Esophagus squamous epithelium (tissue), 5 donors: Measurements from ENCODE around the gene DYRK1A. TPM values are rescaled to one million over a fixed set of nuclear protein-coding genes. Genes with fewer than 3 reads are reported as not detected.

Source experiments
- DNase-seq: peaks from one replicate; lab custom pipeline; 2025; lab: John Stamatoyannopoulos, UW
- H3K27ac ChIP-seq, 4 donors: fragments of 200-600 bp; sonication (generic); one replicate each; pipeline ENCODE4 v1.5.1; 2016 to 2019; ENCODE audit warnings: mild to moderate bottlenecking in 1 of 4
- H3K27me3 ChIP-seq, 4 donors: fragments of 200-600 bp; sonication (generic); 1 replicate in 3 of 4; 2 replicates in 1 of 4; pipeline versions ENCODE4 v1.5.1 to v1.6.0; 2017 to 2021; ENCODE audit warnings: antibody characterized with exemption in 1 of 4
- H3K36me3 ChIP-seq, 3 donors: fragments of 200-600 bp; sonication (generic); one replicate each; pipeline ENCODE4 v1.5.1; 2016 to 2019
- H3K4me1 ChIP-seq, 3 donors: fragments of 200-600 bp; sonication (generic); one replicate each; pipeline ENCODE4 v1.5.1; 2017 to 2019
- H3K4me3 ChIP-seq, 4 donors: fragments of 200-600 bp; sonication (generic); 1 replicate in 3 of 4; 2 replicates in 1 of 4; pipeline ENCODE4 v1.5.1; 2016 to 2019; ENCODE audit warnings: mild to moderate bottlenecking in 2 of 4, moderate library complexity in 1 of 4
- H3K9me3 ChIP-seq, 3 donors: fragments of 200-600 bp; sonication (generic); one replicate each; pipeline ENCODE4 v1.5.1; 2016 to 2019
- POLR2A ChIP-seq, 4 donors: fragments of 450-650 bp; IDR thresholded peaks; one replicate each; pipeline ENCODE4 v1.6.1; 2017; ENCODE audit warnings: antibody characterized with exemption in 4 of 4, mild to moderate bottlenecking in 4 of 4, moderate library complexity in 3 of 4
- WGBS, 2 donors: methylation state at CpG; one replicate each; pipeline ENCODE4 v1.1.5; 2018; 5-methylcytosine and 5-hydroxymethylcytosine counted together
- intact Hi-C: fragments of 100-400 bp; cut with DNase I; formaldehyde crosslinking; loops from one replicate; pipeline ENCODE4 v1.15.0; 2022
- total RNA-seq, 4 donors: library from RNA; depleted of rRNA; stranded (reverse); fragments of >200 nt; gene quantifications; one replicate each; pipeline ENCODE4 v1.1.0, GENCODE V29; 2016
- TF ChIP-seq, protein P1 (sequence below), 6 experiments: fragments of 450-650 bp in 4 of 6; fragments of 200-600 bp in 2 of 6; sonication (generic) in 2 of 6; IDR thresholded peaks; one replicate each; pipeline ENCODE4 v1.5.1; 2016 to 2019; ENCODE audit warnings: antibody characterized with exemption in 6 of 6, mild to moderate bottlenecking in 4 of 6, moderate library complexity in 4 of 6
- donor health status: DM: yes; HTN: yes; CAD: no.

DYRK1A gene
- total RNA-seq, 4 donors from 2014 or later, result 37.8 to 61.0 (median 45.4) TPM

GRCh38 chr21:37408464-37409193 is 42.1 kb downstream of the DYRK1A start:
- peaks cover 0 to 3% (median 0%) of the 10 kb centered on the region in 3 donors for H3K36me3 ChIP-seq

DNA sequence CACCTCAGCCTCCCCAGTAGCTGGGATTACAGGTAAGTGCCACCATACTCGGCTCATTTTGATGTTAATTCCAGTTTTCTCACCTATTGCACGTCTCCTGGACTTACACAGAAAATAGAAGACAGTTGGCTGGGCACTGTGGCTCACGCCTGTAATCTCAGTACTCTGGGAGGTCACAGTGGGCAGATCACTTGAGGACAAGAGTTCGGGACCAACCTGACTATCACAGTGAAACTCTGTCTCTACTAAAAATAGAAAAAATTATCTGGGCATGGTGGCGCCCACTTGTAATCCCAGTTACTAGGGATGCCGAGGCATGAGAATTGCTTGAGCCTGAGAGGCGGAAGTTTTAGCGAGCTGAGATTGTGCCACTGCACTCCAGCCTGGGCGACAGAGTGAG is 44.1 kb downstream of the DYRK1A start:
- Histone ChIP-seq H3K4me3 (no peak overlapping the region), H3K9me3 (no peaks in the 10 kb centered on the region), H3K4me1 (peaks cover 0 to 93% (median 34%) of the 10 kb centered on the region in 3 donors), H3K36me3 (peaks cover 0 to 3% (median 0%) of the 10 kb centered on the region in 3 donors), H3K27me3 (no peaks in the 10 kb centered on the region), H3K27ac (no peak overlapping the region)
- intact Hi-C loops, result no loop called here
- 85 to 97% methylated on average over 6 to 9 of the region's 9 CpGs for WGBS, 2 donors
- DNase-seq, result no peak
- TF ChIP-seq POLR2A (IDR thresholded peaks at IDR 0.05), result no peak
- TF ChIP-seq, protein P1, sequence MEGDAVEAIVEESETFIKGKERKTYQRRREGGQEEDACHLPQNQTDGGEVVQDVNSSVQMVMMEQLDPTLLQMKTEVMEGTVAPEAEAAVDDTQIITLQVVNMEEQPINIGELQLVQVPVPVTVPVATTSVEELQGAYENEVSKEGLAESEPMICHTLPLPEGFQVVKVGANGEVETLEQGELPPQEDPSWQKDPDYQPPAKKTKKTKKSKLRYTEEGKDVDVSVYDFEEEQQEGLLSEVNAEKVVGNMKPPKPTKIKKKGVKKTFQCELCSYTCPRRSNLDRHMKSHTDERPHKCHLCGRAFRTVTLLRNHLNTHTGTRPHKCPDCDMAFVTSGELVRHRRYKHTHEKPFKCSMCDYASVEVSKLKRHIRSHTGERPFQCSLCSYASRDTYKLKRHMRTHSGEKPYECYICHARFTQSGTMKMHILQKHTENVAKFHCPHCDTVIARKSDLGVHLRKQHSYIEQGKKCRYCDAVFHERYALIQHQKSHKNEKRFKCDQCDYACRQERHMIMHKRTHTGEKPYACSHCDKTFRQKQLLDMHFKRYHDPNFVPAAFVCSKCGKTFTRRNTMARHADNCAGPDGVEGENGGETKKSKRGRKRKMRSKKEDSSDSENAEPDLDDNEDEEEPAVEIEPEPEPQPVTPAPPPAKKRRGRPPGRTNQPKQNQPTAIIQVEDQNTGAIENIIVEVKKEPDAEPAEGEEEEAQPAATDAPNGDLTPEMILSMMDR (IDR thresholded peaks at IDR 0.05), result no peak

More at GRCh38 chr21:37408464-37409193, 42.1 kb downstream of the DYRK1A start:
- WGBS, 2 donors, result 88 to 95% methylated on average over 2 of the region's 2 CpGs
- no peak overlapping the region for H3K4me3 ChIP-seq
- no peak for TF ChIP-seq POLR2A (IDR thresholded peaks at IDR 0.05)
- TF ChIP-seq, protein P1 (IDR thresholded peaks at IDR 0.05), result no peak
- intact Hi-C loops, result no loop called here
- H3K27ac ChIP-seq, result no peak overlapping the region
- no peaks in the 10 kb centered on the region for H3K9me3 ChIP-seq
- DNase-seq, result no peak
- H3K27me3 ChIP-seq, result no peaks in the 10 kb centered on the region
- peaks cover 0 to 94% (median 39%) of the 10 kb centered on the region in 3 donors for H3K4me1 ChIP-seq

DNA sequence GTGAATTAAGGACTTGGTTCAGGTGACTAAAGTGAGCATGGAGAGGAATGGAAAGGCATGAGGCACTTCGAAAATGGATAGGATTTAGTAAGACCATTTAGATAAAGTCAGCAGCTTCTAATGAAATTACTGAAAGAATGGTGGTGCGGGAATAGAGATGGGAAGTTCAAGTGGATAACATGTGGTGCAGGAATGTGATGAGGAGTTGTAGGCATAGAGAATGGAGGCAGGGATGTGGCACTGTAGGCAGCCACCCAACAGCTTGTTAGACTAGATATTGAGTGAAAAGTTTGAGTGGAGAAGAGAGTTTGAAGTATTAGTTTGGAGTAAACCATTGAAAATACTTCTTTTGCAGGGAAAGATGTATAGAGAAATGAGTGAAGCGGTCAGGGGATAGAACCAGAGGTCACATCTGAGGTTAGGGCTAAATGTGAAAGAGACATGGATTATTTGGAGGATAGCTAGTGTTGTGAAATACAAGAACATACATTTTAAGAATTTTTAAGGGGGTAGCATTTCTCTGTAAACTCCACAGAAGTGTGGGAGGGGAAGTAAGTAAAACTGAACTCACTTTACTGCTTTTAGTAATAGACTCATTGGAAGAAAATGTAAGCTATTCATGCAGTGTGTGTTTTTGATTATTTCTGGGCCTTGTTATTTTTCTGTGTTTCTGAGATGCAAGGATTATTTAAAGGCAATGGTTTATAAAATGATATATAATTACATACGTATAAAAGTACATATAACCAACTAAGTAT is 46.2 kb downstream of the DYRK1A start:
- intact Hi-C loops, result no loop called here
- 73 to 78% methylated on average over 4 of the region's 4 CpGs for WGBS, 2 donors
- Histone ChIP-seq H3K27me3 (no peaks in the 10 kb centered on the region), H3K4me3 (no peak overlapping the region), H3K36me3 (peaks cover 0 to 3% (median 0%) of the 10 kb centered on the region in 3 donors), H3K27ac (no peak overlapping the region), H3K9me3 (no peaks in the 10 kb centered on the region), H3K4me1 (peaks cover 0 to 88% (median 23%) of the 10 kb centered on the region in 3 donors)
- TF ChIP-seq, protein P1 (IDR thresholded peaks at IDR 0.05), result no peak
- TF ChIP-seq POLR2A (IDR thresholded peaks at IDR 0.05), result no peak
- no peak for DNase-seq

GRCh38 chr21:37413553-37414291 is 47.1 kb downstream of the DYRK1A start:
- peaks cover 0 to 86% (median 14%) of the 10 kb centered on the region in 3 donors for H3K4me1 ChIP-seq
- 86 to 87% methylated on average over 5 of the region's 5 CpGs for WGBS, 2 donors

More at GRCh38 chr21:37413553-37414291, 47.1 kb downstream of the DYRK1A start:
- H3K27ac ChIP-seq, result no peak overlapping the region
- DNase-seq, result no peak
- intact Hi-C loops, result no loop called here
- H3K36me3 ChIP-seq, result peaks cover 0 to 3% (median 0%) of the 10 kb centered on the region in 3 donors
- no peak overlapping the region for H3K4me3 ChIP-seq
- TF ChIP-seq, protein P1 (IDR thresholded peaks at IDR 0.05), result no peak
- no peak for TF ChIP-seq POLR2A (IDR thresholded peaks at IDR 0.05)
- H3K9me3 ChIP-seq, result no peaks in the 10 kb centered on the region
- H3K27me3 ChIP-seq, result no peaks in the 10 kb centered on the region
